Esophagus squamous epithelium (tissue), 5 donors: ENCODE results near the gene ZNF701. TPM values are rescaled to one million over a fixed set of nuclear protein-coding genes. Genes with fewer than 3 reads are reported as not detected.
"Not testable (repeated sequence)": the region's sequence is repeated elsewhere in the genome, so short reads cannot be mapped to it uniquely, and the experiment has no call there.

Source experiments
- DNase-seq: peaks from one replicate; lab custom pipeline; 2025; lab: John Stamatoyannopoulos, UW
- H3K27ac ChIP-seq, 4 donors: fragments of 200-600 bp; sonication (generic); one replicate each; pipeline ENCODE4 v1.5.1; 2016 to 2019; ENCODE audit warnings: mild to moderate bottlenecking in 1 of 4
- H3K27me3 ChIP-seq, 4 donors: fragments of 200-600 bp; sonication (generic); 1 replicate in 3 of 4; 2 replicates in 1 of 4; pipeline versions ENCODE4 v1.5.1 to v1.6.0; 2017 to 2021; ENCODE audit warnings: antibody characterized with exemption in 1 of 4
- H3K36me3 ChIP-seq, 3 donors: fragments of 200-600 bp; sonication (generic); one replicate each; pipeline ENCODE4 v1.5.1; 2016 to 2019
- H3K4me1 ChIP-seq, 3 donors: fragments of 200-600 bp; sonication (generic); one replicate each; pipeline ENCODE4 v1.5.1; 2017 to 2019
- H3K4me3 ChIP-seq, 4 donors: fragments of 200-600 bp; sonication (generic); 1 replicate in 3 of 4; 2 replicates in 1 of 4; pipeline ENCODE4 v1.5.1; 2016 to 2019; ENCODE audit warnings: mild to moderate bottlenecking in 2 of 4, moderate library complexity in 1 of 4
- H3K9me3 ChIP-seq, 3 donors: fragments of 200-600 bp; sonication (generic); one replicate each; pipeline ENCODE4 v1.5.1; 2016 to 2019
- CTCF ChIP-seq, 6 experiments: fragments of 450-650 bp in 4 of 6; fragments of 200-600 bp in 2 of 6; sonication (generic) in 2 of 6; IDR thresholded peaks; one replicate each; pipeline ENCODE4 v1.5.1; 2016 to 2019; ENCODE audit warnings: antibody characterized with exemption in 6 of 6, mild to moderate bottlenecking in 4 of 6, moderate library complexity in 4 of 6
- POLR2A ChIP-seq, 4 donors: fragments of 450-650 bp; IDR thresholded peaks; one replicate each; pipeline ENCODE4 v1.6.1; 2017; ENCODE audit warnings: antibody characterized with exemption in 4 of 4, mild to moderate bottlenecking in 4 of 4, moderate library complexity in 3 of 4
- WGBS, 2 donors: methylation state at CpG; one replicate each; pipeline ENCODE4 v1.1.5; 2018; 5-methylcytosine and 5-hydroxymethylcytosine counted together
- intact Hi-C: fragments of 100-400 bp; cut with DNase I; formaldehyde crosslinking; loops from one replicate; pipeline ENCODE4 v1.15.0; 2022
- small RNA-seq, 4 donors: library from RNA; depleted of rRNA; stranded (forward); fragments of <200 nt; gene quantifications; one replicate each; pipeline ENCODE3, GENCODE V24; 2016
- total RNA-seq, 4 donors: library from RNA; depleted of rRNA; stranded (reverse); fragments of >200 nt; gene quantifications; one replicate each; pipeline ENCODE4 v1.1.0, GENCODE V29; 2016
- donor health status: DM: yes; HTN: yes; CAD: no.

ZNF701 gene
- total RNA-seq, 4 donors from 2014 or later = 5.2 to 13.7 (median 5.5) TPM

- no peaks in the 10 kb centered on the region for H3K4me1 ChIP-seq
- DNase-seq = no peak
- intact Hi-C loops = no loop called here
- WGBS, 2 donors = 83 to 87% methylated on average over 3 of the region's 3 CpGs
- peaks cover 0 to 44% (median 0%) of the 10 kb centered on the region in 3 donors for H3K9me3 ChIP-seq
- H3K27me3 ChIP-seq = no peaks in the 10 kb centered on the region
- no peak overlapping the region for H3K27ac ChIP-seq
- peaks cover 0 to 89% (median 10%) of the 10 kb centered on the region in 3 donors for H3K36me3 ChIP-seq
- H3K4me3 ChIP-seq = no peak overlapping the region
- TF ChIP-seq POLR2A (IDR thresholded peaks at IDR 0.05) (no peak), CTCF (IDR thresholded peaks at IDR 0.05) (no peak)
These were observed 51.3 kb downstream of the ZNF701 start for GRCh38 chr19:52621376-52621775.

- 59 to 67% methylated on average over 2 of the region's 2 CpGs for WGBS, 2 donors
- no peak for TF ChIP-seq CTCF (IDR thresholded peaks at IDR 0.05)
- no peak for TF ChIP-seq POLR2A (IDR thresholded peaks at IDR 0.05)
- peaks cover 0 to 89% (median under 1%) of the 10 kb centered on the region in 3 donors for H3K36me3 ChIP-seq
- no peaks in the 10 kb centered on the region for H3K27me3 ChIP-seq
- no peak overlapping the region for H3K27ac ChIP-seq
- peaks cover 0 to 36% (median 0%) of the 10 kb centered on the region in 3 donors for H3K9me3 ChIP-seq
- no peak overlapping the region for H3K4me3 ChIP-seq
- DNase-seq = no peak
- no peaks in the 10 kb centered on the region for H3K4me1 ChIP-seq
- intact Hi-C loops = no loop called here
These were observed 52.2 kb downstream of the ZNF701 start for GRCh38 chr19:52622261-52622660.

GRCh38 chr19:52626915-52627314 is 56.8 kb downstream of the ZNF701 start:
- WGBS, 2 donors = 89% methylated on average over 4 of the region's 5 CpGs
- no peaks in the 10 kb centered on the region for H3K4me1 ChIP-seq
- intact Hi-C loops = no loop called here
- H3K9me3 ChIP-seq = peaks cover 0 to 24% (median 0%) of the 10 kb centered on the region in 3 donors
- H3K4me3 ChIP-seq = no peak overlapping the region
- DNase-seq = no peak
- TF ChIP-seq CTCF (IDR thresholded peaks at IDR 0.05) (no peak), POLR2A (IDR thresholded peaks at IDR 0.05) (no peak)
- peaks cover 0 to 74% (median 0%) of the 10 kb centered on the region in 3 donors for H3K36me3 ChIP-seq
- no peaks in the 10 kb centered on the region for H3K27me3 ChIP-seq
- H3K27ac ChIP-seq = no peak overlapping the region

- DNase-seq, H3K27me3 ChIP-seq, intact Hi-C loops, H3K4me1 ChIP-seq, H3K27ac ChIP-seq, H3K4me3 ChIP-seq: not testable (repeated sequence)
- WGBS, 2 donors = 90 to 97% methylated on average over 3 of the region's 3 CpGs
- H3K36me3 ChIP-seq = peaks cover 0 to 69% (median 0%) of the 10 kb centered on the region in 3 donors
- peaks cover 0 to 21% (median 0%) of the 10 kb centered on the region in 3 donors for H3K9me3 ChIP-seq
These were observed 57.4 kb downstream of the ZNF701 start for GRCh38 chr19:52627441-52627840.

GRCh38 chr19:52635786-52636570 is 65.9 kb downstream of the ZNF701 start:
- intact Hi-C loops = no loop called here
- peaks cover 0 to 23% (median 0%) of the 10 kb centered on the region in 3 donors for H3K36me3 ChIP-seq
- H3K4me1 ChIP-seq = peaks cover 8 to 24% (median 11%) of the 10 kb centered on the region in 3 donors
- 72 to 80% methylated on average over 10 to 11 of the region's 11 CpGs for WGBS, 2 donors
- no peak overlapping the region for H3K4me3 ChIP-seq
- H3K27ac ChIP-seq = peak overlapping the region in 1 of 4 donors; percentile 9
- H3K9me3 ChIP-seq = peaks cover 0 to 16% (median 0%) of the 10 kb centered on the region in 3 donors
- DNase-seq = no peak
- no peak for TF ChIP-seq POLR2A (IDR thresholded peaks at IDR 0.05)
- TF ChIP-seq CTCF (IDR thresholded peaks at IDR 0.05) = no peak
- H3K27me3 ChIP-seq = no peaks in the 10 kb centered on the region

Small RNA genes within 50 kb of the gene (small RNA-seq; reads per million reads assigned to genes)
- gene RPL39P34 = 0 reads per million in 4 donors

Other genes with a start within 250 kb of the ZNF701 start
- under 1 TPM in 3 of 4 donors, not detected in 1; 0.15 to 0.95 (median 0.15) TPM for gene ZNF610, start 234.0 kb upstream of the ZNF701 start, total RNA-seq
- gene ZNF880, start 200.4 kb upstream of the ZNF701 start, total RNA-seq = 10 to 100 TPM in 2 of 4 donors, 1 to 10 TPM in 2; 3.0 to 20.4 (median 8.0) TPM
- gene ZNF528, start 172.4 kb upstream of the ZNF701 start, total RNA-seq = 10 to 100 TPM in 1 of 4 donors, 1 to 10 TPM in 3; 1.9 to 17.5 (median 6.3) TPM
- under 1 TPM in 1 of 4 donors, not detected in 3; 0.19 TPM for gene ZNF534, start 141.1 kb upstream of the ZNF701 start, total RNA-seq
- gene ZNF578, start 116.7 kb upstream of the ZNF701 start, total RNA-seq = 1 to 10 TPM in 1 of 4 donors, under 1 TPM in 2, not detected in 1; 0.18 to 1.5 (median 0.41) TPM
- 10 to 100 TPM in 1 of 4 donors, 1 to 10 TPM in 3; 6.7 to 17.0 (median 7.6) TPM for gene ZNF808, start 42.6 kb upstream of the ZNF701 start, total RNA-seq
- gene ZNF83, start 68.1 kb downstream of the ZNF701 start, total RNA-seq = 10 to 100 TPM; 10.3 to 45.8 (median 15.8) TPM
- gene ZNF611, start 164.8 kb downstream of the ZNF701 start, total RNA-seq = 1 to 10 TPM; 4.9 to 8.7 (median 7.9) TPM
- 10 to 100 TPM in 1 of 4 donors, 1 to 10 TPM in 3; 2.3 to 16.2 (median 4.6) TPM for gene ZNF600, start 216.5 kb downstream of the ZNF701 start, total RNA-seq